GM21576 (cell line): ENCODE data around the gene OR2C1.

Experiments used
- ATAC-seq: cut with Tn5 transposase; IDR thresholded peaks from one replicate; pipeline ENCODE4 v1.9.1; 2021; ENCODE audit warnings: mild to moderate bottlenecking, moderate library complexity; ENCODE audit not compliant: unreplicated experiment

Gene OR2C1

DNA sequence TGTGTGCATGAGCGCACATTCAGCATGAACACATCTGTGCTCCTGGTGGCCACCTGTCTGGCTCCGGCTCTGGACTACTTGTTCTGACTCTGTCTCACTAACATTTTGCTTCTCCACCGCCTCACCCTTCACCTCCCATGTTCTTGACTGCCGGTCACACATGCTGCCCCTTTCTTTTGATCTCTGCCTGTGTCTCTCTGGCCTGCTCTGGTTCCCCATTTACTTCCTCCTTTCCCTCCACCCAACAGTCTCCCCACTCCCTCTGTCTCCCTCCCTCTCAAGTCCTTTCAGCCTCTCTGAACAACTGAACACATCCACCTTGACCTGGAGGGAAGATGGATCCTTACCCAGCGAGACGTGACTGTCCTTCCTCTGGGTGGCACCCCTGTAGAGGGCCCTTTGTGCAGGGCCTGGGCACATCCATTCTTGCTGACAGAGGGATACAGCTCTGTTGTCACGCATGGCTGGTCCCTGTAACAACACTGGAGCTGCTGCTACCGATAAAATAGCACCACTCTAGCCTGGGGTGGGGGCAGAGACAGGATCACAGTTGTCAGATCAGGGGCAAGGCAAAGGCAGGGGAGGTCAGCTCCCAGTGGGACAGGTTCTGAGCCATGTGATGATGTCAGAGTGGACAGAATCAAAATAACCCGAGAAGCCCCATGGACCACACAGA lies 34.1 kb downstream of the OR2C1 start:
- ATAC-seq: no peak

DNA sequence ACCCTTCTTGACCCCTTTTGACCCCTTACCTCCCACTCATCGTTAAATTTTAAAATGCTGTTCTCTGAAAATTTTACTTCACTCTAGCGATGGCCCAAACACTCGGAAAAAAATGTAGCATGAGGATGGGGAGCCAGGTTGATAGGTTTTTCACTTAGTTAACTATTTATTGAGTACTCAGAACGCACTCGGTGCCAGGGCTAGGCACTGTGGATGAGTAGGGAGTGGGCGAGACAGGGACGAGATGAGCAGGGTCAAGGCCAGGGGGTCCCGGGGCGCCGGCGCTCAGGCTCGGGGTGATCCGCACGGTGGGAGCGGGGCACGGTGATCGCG lies 44.7 kb downstream of the OR2C1 start:
- ATAC-seq: peak; percentile 14

DNA sequence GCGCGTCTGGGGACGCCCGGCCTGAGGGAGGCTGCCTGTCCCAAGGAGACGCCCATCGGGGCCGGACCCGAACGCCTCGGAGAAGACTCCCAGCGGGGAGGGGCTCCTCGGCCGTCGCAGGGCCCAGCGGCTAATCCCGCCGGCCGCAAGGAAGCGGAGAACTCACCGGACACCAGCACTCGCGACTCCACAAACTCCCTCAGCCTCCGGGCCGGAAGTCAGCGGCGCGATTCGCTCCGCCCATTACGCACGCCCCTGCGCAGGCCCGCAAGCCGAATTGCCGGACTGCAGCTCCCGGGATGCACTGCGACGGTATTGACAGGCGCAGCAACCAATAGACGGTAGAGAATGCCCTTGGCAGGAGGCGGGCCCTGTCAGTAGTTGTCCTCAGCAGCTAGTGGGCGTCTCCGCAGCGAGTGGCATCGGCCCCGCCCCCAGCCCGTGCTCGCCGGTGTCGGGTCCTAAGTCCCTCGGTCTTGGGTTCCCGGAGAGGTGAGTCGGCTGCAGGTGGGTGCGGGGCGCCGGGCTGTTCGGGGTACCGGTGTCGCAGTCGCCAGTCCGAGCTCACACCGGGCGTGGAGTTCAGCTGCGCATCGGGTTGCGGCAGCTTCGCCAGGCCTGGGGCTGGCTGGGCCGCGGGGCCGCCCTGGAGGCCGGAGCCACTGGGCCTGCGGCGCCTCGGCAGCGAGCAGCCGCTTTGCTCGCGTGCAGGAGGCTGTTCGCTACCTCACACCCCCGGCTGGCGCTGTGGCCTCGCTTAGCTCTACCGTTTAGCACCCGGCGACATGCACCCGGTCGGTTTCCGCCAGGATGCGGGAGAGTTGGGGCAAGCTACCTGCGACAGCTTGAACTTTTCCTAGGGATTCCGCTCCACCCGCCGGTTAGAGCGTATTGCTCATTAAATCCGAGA lies 45.3 kb downstream of the OR2C1 start, which contains the start of the genes ZNF174 and ZSCAN32:
ZNF174 (plus strand) TSS at position 437 of the 910 bp plus-strand sequence. CDS start 790 bp downstream, outside the sequence.
ZSCAN32 (minus strand) TSS at position 226 of the 910 bp plus-strand sequence. CDS start 3,447 bp downstream, outside the sequence.
- peak; percentile 98 for ATAC-seq

DNA sequence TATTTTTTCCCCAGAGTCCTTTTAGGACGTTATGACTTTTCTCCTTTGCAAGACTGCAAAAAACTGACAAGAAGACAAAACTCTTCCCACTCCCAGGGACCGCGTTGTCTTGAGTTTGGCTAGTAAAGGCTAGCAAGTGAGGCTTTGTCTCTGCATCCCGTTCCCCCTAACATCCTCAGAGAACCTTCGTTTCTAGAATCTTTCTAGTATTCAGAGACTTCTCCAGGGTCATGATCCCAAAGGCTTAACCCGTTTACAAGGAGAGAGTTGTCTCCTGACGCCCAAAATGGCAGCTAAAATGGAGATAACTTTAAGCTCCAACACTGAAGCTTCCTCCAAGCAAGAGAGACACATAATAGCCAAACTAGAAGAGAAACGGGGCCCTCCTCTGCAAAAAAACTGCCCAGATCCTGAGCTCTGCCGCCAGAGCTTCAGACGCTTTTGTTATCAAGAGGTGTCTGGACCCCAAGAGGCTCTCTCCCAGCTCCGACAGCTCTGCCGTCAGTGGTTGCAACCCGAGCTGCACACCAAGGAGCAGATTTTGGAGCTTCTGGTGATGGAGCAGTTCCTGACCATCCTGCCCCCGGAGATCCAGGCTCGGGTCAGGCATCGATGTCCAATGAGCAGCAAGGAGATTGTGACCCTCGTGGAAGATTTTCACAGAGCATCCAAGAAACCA lies 46.2 kb downstream of the OR2C1 start:
- ATAC-seq: no peak
